ENCODE results near the gene ATP5MC2.
"Not testable (repeated sequence)": the region's sequence is repeated elsewhere in the genome, so short reads cannot be mapped to it uniquely, and the experiment has no call there.

Gene ATP5MC2

GRCh38 chr12:53695152-53696145 is 19.6 kb upstream of the ATP5MC2 start:
- in situ Hi-C loops (cut with MboI; ENCODE audit: low sequenced_read_pairs), result no loop called here

DNA sequence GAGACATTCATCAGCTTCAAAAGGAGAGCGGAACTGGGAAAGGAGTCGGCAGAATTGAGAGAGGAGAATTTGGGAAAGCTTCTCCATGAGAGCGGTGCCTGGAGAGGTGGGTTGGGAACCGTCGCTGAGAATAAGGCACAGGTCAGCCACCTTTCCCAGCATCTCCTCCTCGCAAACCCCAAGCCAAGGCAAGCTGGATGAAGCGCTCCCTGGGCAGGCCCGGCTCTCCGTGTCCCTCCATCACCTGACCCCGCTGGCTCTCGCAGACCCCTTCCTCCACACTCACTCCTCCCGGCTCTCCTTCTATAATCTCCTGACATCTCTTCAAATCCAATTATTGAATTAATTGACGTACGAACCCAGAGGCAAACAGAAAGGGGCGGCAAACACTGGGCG is 18.9 kb upstream of the ATP5MC2 start:
- in situ Hi-C loops (cut with MboI; ENCODE audit: low sequenced_read_pairs), result no loop called here

DNA sequence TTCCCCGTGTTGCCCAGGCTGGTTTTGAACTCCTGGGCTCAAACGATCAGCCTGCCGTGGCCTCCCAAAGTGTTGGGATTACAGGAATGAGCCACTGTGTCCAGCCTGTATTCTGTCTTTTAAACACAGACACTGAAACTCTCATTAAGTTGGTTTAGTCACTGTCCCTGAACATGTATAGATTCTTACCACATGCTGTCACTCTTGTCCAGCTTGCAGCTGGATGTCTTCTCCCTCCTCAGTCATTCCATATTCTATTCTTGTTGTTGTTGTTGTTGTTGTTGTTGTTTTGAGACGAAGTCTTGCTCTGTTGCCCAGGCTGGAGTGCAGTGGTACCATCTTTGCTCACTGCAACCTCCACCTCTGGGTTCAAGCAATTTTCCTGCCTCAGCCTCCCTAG is 12.3 kb upstream of the ATP5MC2 start:
- in situ Hi-C loops (cut with MboI; ENCODE audit: low sequenced_read_pairs), result no loop called here

- in situ Hi-C loops (cut with MboI; ENCODE audit: low sequenced_read_pairs), result no loop called here
Observed at GRCh38 chr12:53686436-53686835, 10.6 kb upstream of the ATP5MC2 start.

DNA sequence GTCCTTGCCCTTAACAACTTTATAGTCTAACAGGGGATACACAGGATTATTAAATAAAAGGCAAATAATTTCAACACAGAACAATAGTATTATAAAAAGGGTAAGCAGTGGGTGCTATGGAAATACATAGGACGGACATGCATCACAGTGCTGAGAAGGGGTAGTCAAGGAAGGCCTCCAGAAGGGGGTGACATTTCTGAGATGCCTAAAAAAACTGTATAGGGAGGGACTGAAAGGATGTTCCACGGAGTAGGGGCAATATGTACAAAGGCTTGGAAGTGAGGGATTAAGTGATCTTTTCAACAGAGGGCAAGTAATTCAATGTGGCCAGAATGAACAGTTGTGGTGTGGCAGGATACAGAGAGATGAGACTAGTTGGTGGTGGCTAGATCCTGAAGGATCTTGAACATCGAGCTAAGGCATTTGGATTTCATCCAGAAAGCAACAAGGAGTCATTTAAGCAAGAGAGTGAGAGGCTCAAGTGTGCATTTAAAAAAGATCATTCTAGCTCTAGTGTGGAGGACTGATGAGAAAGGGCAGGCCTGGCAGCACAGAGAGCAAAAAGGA is 8.9 kb upstream of the ATP5MC2 start:
- in situ Hi-C loops (cut with MboI; ENCODE audit: low sequenced_read_pairs), result no loop called here

GRCh38 chr12:53683983-53684382 is 8.1 kb upstream of the ATP5MC2 start:
- in situ Hi-C loops (cut with MboI; ENCODE audit: low sequenced_read_pairs), result no loop called here

GRCh38 chr12:53683494-53683893 is 7.6 kb upstream of the ATP5MC2 start:
- in situ Hi-C loops (cut with MboI; ENCODE audit: low sequenced_read_pairs), result no loop called here

- in situ Hi-C loops (cut with MboI; ENCODE audit: low sequenced_read_pairs), result not testable (repeated sequence)
Observed at GRCh38 chr12:53680061-53680460, 4.2 kb upstream of the ATP5MC2 start.

DNA sequence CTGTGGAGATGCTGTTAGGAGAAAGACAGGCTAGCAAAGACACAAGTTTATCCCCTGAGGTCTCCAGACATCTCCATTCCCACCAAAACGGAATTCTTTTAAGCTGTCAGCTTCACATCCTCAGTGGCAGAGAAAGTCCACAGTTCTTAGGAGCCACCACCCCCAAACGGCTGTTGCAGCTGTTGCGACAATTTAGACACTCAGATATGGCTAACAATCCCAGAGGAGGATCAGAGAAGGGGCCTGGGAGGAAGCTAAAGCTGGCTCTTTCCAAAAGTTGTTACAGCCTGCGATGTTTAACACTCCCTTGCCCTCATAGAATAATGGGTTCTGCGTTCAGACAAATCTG is 1.9 kb upstream of the ATP5MC2 start:
- in situ Hi-C loops (cut with MboI; ENCODE audit: low sequenced_read_pairs), result no loop called here

GRCh38 chr12:53677016-53677799 is 1.3 kb upstream of the ATP5MC2 start:
- in situ Hi-C loops (cut with MboI; ENCODE audit: low sequenced_read_pairs), result no loop called here

DNA sequence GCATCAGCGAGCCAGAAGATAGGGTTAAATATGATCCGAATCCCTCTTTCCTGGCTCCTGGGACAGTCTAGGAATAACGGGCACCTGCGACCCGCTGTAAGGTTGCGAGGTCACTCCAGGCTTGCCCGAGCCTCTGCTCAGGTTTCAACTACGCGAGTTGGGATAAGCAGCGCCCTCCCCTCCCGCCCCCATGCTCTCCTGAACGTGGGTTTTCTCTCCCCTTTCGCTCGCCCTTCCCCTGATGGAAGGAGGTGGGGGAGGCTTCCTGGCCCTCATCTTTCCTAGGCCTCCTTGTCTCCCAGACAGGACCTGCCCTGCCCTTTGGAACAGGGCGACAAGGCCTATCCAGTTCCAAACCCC is 753 bp upstream of the ATP5MC2 start:
- in situ Hi-C loops (cut with MboI; ENCODE audit: low sequenced_read_pairs), result no loop called here

DNA sequence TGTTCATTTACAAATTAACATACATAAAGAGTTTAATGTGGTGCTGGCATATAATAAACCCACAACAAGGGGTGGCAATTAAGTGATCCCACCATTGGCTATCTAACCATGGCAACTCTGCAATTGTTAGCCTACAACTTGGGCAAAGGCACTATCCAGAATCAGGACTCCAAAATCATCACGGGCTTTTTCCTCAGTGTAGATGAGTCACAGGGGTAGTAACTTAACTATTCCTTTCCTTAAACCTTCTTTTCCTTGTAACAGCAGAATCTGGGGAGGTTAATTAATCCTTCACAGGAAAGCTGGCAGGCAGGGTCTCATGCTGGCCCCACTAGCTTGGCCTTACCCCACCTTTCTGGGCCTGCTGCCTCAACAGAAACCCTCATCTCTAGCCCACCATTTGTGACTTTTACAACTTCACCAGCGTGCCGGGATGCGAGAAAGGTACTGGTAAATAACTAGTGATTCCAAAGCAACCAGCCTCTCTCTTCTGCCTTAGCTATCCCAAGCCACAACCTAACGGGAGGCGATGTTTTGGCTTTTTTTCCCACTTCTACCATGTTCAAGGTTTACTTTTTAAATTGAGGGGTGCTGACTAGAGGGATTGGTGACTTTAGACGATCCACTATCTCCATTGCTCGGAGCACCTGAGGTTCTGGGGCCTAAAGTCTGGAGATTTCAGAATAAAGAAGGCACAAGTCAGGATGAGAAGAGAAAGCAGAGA is 744 bp downstream of the ATP5MC2 start:
- in situ Hi-C loops (cut with MboI; ENCODE audit: low sequenced_read_pairs), result loop anchor here (25.0 kb wide), 1 partner anchor 138 kb away; no protein-coding TSS in a partner anchor

- in situ Hi-C loops (cut with MboI; ENCODE audit: low sequenced_read_pairs), result loop anchor here (25.0 kb wide), 1 partner anchor 134 kb away; no protein-coding TSS in a partner anchor
Observed at GRCh38 chr12:53670971-53671370, 4.9 kb downstream of the ATP5MC2 start.

DNA sequence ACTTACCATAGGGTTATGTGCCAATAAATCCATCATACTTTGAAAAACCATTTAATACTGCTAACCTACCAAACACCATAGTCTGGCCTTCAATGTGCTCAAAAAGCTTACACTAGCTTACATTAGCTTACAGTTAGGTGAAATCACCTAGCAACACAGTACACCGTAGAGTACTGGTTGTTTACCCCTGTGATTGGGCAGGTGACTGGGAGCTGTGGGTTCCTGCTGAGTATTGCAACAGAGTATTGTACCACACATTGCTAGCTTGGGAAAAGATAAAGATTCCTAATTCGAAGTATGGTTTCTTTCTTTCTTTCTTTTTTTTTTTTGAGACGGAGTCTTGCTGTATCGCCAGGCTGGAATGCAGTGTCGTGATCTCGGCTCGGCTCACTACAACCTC is 5.6 kb downstream of the ATP5MC2 start:
- in situ Hi-C loops (cut with MboI; ENCODE audit: low sequenced_read_pairs), result loop anchor here (25.0 kb wide), 1 partner anchor 133 kb away; no protein-coding TSS in a partner anchor

DNA sequence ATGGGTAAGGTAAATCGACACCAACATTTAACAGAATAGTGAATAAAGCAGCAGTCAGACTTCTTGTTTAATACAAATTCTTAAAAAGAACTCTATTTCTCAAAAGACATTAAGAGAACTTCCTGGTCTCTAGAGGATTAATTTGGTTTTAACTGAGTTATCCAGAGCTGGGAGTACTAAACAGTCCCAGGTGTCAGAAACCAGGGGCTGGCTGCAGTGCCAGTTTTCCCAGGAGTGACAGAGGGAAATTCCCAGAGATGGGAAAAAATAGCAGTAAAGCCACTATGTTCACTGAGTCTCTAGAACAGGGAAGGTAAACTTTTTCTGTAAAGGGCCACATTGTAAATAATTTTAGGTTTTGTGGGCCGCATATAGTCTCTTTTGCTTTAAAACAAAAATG is 8.8 kb downstream of the ATP5MC2 start:
- in situ Hi-C loops (cut with MboI; ENCODE audit: low sequenced_read_pairs), result loop anchor here (25.0 kb wide), 1 partner anchor 130 kb away; no protein-coding TSS in a partner anchor

- in situ Hi-C loops (cut with MboI; ENCODE audit: low sequenced_read_pairs), result loop anchor here (25.0 kb wide), 1 partner anchor 128 kb away; no protein-coding TSS in a partner anchor
Observed at GRCh38 chr12:53664936-53665335, 10.9 kb downstream of the ATP5MC2 start.

DNA sequence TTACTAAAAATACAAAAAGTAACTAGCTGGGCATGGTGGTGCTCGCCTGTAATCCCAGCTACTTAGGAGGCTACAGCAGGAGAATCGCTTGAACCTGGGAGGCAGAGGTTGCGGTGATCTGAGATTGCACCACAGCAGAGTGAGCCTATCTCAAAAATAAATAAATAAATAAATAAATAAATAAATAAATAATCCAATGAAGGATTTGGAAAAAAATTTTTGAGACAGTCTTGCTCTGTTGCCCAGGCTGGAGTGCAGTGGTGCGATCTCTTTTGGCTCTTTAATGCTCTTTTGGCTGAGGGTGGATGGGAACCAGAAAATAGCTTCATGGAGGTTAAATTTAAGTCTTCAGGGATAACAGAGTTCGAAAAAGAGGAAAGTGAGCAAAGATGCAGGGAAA is 11.7 kb downstream of the ATP5MC2 start:
- in situ Hi-C loops (cut with MboI; ENCODE audit: low sequenced_read_pairs), result loop anchor here (25.0 kb wide), 1 partner anchor 127 kb away; no protein-coding TSS in a partner anchor

- in situ Hi-C loops (cut with MboI; ENCODE audit: low sequenced_read_pairs), result loop anchor here (25.0 kb wide), 1 partner anchor 123 kb away; no protein-coding TSS in a partner anchor
Observed at GRCh38 chr12:53660041-53660440, 15.8 kb downstream of the ATP5MC2 start.

DNA sequence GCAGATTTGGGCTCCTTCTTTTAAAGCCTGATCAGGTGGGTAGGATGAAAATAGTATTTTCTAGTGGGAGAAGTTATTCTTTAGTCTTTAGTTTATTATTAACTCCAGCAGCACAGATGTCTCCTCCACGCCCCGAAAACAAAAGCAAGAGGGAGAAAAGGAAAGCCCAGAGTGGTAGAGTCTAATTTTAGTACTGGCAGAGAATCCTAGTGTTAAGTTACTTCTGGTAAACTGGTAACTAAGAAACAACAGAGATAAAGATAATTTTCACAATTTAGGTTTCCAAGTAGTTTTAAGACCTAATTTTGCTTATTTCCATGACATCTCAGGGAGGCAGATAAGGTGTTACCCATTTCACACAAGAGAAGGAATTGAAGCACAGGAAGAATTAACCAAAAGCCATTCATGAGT is 16.3 kb downstream of the ATP5MC2 start:
- in situ Hi-C loops (cut with MboI; ENCODE audit: low sequenced_read_pairs), result loop anchor here (25.0 kb wide), 1 partner anchor 122 kb away; no protein-coding TSS in a partner anchor

GRCh38 chr12:53659011-53659551 is 16.8 kb downstream of the ATP5MC2 start:
- in situ Hi-C loops (cut with MboI; ENCODE audit: low sequenced_read_pairs), result loop anchor here (25.0 kb wide), 1 partner anchor 122 kb away; no protein-coding TSS in a partner anchor
